Upper lobe of left lung (tissue), 4 donors: ENCODE results near the gene ZNF280D.

Experiments used
- EP300 ChIP-seq, 4 donors: sonication (generic); formaldehyde crosslinking; IDR thresholded peaks; one replicate each; pipeline ENCODE4 v1.5.1; 2017; ENCODE audit warnings: antibody characterized with exemption in 4 of 4, control low read depth in 2 of 4
- POLR2A ChIP-seq, 4 donors: fragments of 450-650 bp; IDR thresholded peaks; one replicate each; pipeline ENCODE4 v1.5.1; 2016 to 2017; ENCODE audit warnings: antibody characterized with exemption in 4 of 4, mild to moderate bottlenecking in 2 of 4
- POLR2AphosphoS5 ChIP-seq, 2 donors: sonication (generic); formaldehyde crosslinking; IDR thresholded peaks; one replicate each; pipeline ENCODE4 v1.5.1; 2017; ENCODE audit warnings: antibody characterized with exemption in 2 of 2
- TF ChIP-seq, protein P1 (sequence below), 6 experiments: fragments of 450-650 bp in 4 of 6; fragments of 200-600 bp in 2 of 6; sonication (generic) in 2 of 6; IDR thresholded peaks; one replicate each; pipeline ENCODE4 v1.5.1; 2016 to 2019; ENCODE audit warnings: antibody characterized with exemption in 6 of 6

DNA sequence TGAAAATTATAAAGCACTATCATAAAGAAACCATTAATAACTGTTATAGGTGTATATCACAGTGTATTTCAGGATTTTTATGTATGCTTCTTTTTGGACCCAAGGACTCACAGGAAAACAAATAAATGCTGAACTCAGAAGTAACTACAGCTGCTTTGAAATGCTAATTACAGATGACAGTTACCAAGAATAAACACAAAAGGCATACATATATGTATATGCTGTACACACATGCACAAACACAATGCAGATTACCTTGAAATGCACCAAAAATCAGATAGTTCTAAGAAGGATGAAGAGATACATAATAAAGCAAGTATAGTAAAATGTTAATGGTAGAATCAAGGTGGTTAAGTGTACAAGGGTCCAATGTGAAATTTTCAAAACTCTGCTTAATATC lies 52.2 kb downstream of the ZNF280D start:
- TF ChIP-seq, protein P1, sequence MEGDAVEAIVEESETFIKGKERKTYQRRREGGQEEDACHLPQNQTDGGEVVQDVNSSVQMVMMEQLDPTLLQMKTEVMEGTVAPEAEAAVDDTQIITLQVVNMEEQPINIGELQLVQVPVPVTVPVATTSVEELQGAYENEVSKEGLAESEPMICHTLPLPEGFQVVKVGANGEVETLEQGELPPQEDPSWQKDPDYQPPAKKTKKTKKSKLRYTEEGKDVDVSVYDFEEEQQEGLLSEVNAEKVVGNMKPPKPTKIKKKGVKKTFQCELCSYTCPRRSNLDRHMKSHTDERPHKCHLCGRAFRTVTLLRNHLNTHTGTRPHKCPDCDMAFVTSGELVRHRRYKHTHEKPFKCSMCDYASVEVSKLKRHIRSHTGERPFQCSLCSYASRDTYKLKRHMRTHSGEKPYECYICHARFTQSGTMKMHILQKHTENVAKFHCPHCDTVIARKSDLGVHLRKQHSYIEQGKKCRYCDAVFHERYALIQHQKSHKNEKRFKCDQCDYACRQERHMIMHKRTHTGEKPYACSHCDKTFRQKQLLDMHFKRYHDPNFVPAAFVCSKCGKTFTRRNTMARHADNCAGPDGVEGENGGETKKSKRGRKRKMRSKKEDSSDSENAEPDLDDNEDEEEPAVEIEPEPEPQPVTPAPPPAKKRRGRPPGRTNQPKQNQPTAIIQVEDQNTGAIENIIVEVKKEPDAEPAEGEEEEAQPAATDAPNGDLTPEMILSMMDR (IDR thresholded peaks at IDR 0.05): no peak
- TF ChIP-seq POLR2AphosphoS5 (IDR thresholded peaks at IDR 0.05): no peak
- no peak for TF ChIP-seq POLR2A (IDR thresholded peaks at IDR 0.05)
- no peak for TF ChIP-seq EP300 (IDR thresholded peaks at IDR 0.05)
